Esophagus squamous epithelium (tissue), 4 donors: ENCODE results near the gene ADM.

Experiments used
- POLR2A ChIP-seq, 4 donors: fragments of 450-650 bp; IDR thresholded peaks; one replicate each; pipeline ENCODE4 v1.6.1; 2017; ENCODE audit warnings: antibody characterized with exemption in 4 of 4, mild to moderate bottlenecking in 4 of 4, moderate library complexity in 3 of 4
- TF ChIP-seq, protein P1 (sequence below), 6 experiments: fragments of 450-650 bp in 4 of 6; fragments of 200-600 bp in 2 of 6; sonication (generic) in 2 of 6; IDR thresholded peaks; one replicate each; pipeline ENCODE4 v1.5.1; 2016 to 2019; ENCODE audit warnings: antibody characterized with exemption in 6 of 6, mild to moderate bottlenecking in 4 of 6, moderate library complexity in 4 of 6

DNA sequence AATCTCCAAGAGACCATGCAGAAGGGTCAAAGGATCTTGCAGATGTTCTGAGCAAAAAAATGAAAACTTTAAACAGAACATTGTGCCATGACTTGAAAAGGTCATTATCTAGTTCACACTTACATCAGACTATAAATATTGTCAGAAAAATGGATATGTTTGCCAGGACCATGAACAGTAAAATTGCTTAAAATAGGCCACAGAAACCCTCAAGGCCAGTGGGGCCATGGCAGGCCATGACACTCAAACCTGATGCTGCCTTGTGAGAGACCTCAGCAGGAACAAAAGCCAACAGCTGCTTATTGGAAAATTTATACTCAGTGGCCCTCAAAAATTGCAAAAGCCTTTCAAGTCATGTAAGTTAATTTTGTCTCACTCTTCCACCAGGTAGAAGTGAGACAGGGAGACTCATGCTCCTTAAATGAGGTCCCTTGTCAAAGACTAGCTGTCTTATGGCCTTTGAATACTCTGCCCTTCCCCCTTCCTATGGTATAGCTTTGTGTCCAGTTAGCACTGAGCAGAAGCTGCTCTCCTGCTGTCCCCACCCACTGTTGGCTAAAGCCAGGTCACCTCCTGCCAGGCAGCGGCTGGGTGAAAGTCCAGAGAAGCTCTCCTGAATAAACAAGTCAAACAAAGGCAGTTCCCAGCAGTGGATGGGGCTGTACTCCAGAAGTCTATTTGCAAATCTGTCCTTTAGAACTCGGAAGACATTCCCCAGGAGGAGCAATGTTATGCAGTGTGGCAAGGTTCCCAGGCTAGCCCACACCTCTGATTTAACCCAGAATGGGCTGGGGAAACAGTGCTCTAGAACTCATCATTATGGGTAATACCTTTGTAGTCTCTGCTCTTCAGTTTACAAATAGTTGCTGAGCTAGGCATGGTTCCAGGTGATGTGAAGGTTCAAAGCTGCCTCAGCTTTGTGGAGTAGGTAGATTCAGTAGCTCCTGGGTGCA, 21.4 kb downstream of the ADM start:
- TF ChIP-seq, protein P1, sequence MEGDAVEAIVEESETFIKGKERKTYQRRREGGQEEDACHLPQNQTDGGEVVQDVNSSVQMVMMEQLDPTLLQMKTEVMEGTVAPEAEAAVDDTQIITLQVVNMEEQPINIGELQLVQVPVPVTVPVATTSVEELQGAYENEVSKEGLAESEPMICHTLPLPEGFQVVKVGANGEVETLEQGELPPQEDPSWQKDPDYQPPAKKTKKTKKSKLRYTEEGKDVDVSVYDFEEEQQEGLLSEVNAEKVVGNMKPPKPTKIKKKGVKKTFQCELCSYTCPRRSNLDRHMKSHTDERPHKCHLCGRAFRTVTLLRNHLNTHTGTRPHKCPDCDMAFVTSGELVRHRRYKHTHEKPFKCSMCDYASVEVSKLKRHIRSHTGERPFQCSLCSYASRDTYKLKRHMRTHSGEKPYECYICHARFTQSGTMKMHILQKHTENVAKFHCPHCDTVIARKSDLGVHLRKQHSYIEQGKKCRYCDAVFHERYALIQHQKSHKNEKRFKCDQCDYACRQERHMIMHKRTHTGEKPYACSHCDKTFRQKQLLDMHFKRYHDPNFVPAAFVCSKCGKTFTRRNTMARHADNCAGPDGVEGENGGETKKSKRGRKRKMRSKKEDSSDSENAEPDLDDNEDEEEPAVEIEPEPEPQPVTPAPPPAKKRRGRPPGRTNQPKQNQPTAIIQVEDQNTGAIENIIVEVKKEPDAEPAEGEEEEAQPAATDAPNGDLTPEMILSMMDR (IDR thresholded peaks at IDR 0.05), result no peak
- no peak for TF ChIP-seq POLR2A (IDR thresholded peaks at IDR 0.05)
